Hematopoietic multipotent progenitor cell treated with erythropoietin and hydrocortisone succinate and interleukin-3 and kit ligand, for 8 days (in vitro differentiated cells): Measurements from ENCODE around the gene RAD51B.
A peak's percentile ranks its signal among the peaks of the same experiment; 100 is the strongest.
"Not testable (repeated sequence)": the region's sequence is repeated elsewhere in the genome, so short reads cannot be mapped to it uniquely, and the experiment has no call there.

ENCODE experiments used
- DNase-seq: peaks from one replicate; pipeline ENCODE4 v3.0.0-alpha.2; 2015

The RAD51B gene

GRCh38 chr14:68219407-68219806 lies 399.8 kb downstream of the RAD51B start:
- no peak for DNase-seq

GRCh38 chr14:68221046-68221445 lies 401.5 kb downstream of the RAD51B start:
- DNase-seq, result not testable (repeated sequence)

DNA sequence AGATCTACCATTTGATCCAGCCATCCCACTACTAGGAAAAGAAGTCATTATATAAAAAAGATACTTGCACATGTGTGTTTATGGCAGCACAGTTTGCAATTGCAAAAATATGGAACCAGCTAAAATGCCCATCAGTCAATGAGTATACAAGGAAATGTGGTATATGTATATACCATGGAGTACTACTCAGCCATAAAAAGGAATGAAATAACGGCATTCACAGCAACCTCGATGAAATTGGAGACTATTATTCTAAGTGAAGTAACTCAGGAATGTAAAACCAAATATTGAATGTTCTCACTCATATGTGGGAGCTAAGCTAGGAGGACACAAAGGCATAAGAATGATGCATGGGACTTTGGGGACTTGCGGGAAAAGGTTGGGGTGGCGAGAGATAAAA lies 402.6 kb downstream of the RAD51B start:
- DNase-seq, result no peak

GRCh38 chr14:68222726-68223125 lies 403.1 kb downstream of the RAD51B start:
- DNase-seq, result no peak

GRCh38 chr14:68223631-68224030 lies 404.1 kb downstream of the RAD51B start:
- no peak for DNase-seq

- no peak for DNase-seq
Observed at GRCh38 chr14:68225321-68225720, 405.7 kb downstream of the RAD51B start.

DNA sequence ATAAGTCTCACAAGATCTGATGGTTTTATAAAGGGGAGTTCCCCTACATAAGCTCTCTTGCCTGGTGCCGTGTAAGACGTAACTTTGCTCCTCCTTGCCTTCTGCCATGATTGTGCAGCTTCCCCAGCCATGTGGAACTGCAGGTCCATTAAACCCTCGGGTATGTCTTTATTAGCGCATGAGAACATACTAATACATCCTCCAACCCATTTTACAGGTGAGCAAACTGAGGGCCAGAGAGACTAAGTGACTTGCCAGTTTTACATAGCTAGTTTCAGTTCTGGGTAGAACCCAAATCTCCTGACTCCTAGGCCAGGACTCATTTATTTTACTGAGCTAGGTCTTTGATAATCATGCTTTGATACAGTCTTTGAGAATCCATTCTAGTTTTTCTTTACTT lies 406.9 kb downstream of the RAD51B start:
- DNase-seq, result no peak

- DNase-seq, result no peak
Observed at GRCh38 chr14:68228656-68229055, 409.1 kb downstream of the RAD51B start.

DNA sequence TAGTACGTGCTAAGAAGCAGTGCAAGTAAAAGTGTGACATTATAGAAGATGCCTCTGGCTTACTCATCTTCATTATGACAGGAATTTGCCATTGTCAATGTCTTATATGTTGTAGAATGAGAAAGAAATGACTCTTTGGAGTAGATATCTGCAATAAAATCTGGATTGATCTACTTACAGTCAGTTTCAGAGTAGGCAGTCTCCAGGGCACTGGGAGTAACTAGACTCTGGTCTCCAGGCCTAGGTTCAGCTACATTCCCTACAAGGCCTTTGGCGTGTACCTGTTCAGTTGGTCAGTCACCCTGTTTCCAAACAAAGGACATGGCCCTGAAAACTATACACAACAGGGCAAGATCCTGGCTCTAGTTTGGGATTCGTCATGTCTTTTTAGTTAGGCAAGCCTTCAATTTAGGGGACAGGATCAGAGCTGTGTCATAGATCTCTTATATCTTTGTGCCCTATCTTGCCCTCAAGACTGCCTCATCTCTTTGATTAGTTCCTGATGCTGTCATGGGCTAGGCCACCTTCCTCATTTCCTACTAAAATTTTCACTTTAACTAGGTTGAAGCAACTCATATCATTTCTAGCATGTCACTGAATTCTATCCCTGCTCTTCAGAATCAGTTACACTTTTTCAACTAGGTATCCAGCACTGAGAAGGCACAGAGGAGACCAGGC lies 410.0 kb downstream of the RAD51B start:
- no peak for DNase-seq

- DNase-seq, result no peak
Observed at GRCh38 chr14:68230202-68230949, 410.8 kb downstream of the RAD51B start.

DNA sequence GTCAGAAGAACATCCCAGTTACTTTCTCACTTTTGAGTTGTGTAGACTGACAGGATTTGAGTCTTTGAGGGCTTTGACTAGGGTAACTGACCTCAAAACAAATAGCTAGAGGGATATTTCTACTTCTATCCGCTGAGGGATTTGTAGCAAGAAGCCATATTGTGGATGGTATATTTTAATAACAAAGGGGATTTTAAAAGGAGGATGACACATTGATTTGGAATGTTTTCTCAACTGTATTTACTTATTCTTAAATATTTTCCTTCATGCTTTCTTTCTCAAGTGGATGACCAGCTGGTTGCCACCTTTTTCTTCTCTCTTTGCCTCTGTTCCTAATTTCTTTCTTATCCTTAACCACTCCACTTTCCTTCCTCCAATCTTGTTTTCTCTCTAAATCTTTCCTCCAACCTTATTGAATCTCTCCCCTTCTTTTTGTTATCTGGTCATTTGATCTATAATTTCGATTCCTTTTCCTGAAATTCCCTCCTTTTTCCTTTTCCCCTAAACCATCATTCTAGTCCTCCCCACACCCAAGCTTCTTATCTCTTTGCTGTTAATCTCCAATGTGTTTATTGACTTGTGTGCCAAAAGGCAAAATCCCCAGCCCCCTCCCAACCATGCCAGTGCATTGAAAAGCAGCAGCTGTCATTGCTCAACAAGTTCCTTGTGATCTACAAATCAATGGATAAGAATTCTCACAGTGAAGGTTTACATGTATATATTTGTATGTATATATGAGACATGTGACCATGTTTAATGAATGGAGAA lies 411.6 kb downstream of the RAD51B start:
- DNase-seq, result no peak

GRCh38 chr14:68231898-68232297 lies 412.3 kb downstream of the RAD51B start:
- no peak for DNase-seq

DNA sequence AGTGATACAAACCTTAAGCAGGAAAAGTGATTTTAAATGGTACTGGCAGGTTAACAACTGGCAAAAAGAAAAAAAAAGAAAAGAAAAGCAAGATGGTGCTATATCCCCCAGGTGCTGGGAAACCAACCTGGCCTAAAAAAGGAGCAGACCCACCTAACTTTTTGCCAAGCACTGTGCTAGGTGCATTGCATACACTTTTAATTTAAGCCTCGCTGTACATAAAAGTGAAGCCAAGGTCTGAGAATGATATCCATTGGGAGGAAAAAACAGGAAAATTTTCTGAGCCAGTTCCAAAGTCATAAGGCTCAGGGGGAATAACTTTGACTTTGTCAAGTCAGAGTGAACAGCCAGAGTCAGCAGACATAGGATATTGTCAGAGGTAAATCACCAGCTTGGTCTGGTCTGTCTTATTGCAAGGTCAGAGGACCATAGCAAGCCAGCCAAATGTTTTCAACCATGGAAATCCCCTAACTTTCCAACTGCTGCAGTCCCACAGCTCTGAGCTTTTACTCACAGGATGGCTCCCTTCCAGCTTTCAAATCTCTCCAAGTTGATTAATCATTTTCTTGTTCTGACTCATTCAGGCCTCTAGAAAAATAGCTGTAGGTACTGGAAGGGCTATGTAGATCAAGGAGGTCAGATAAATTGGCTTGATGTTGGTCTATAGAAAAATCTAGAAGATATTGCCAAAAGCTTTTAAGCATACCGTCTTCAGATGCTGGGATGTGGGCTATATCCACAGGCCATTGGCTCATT lies 412.9 kb downstream of the RAD51B start:
- peak; percentile 56 for DNase-seq

- DNase-seq, result no peak
Observed at GRCh38 chr14:68233101-68233784, 413.7 kb downstream of the RAD51B start.

GRCh38 chr14:68234101-68234905 lies 414.7 kb downstream of the RAD51B start:
- DNase-seq, result no peak

DNA sequence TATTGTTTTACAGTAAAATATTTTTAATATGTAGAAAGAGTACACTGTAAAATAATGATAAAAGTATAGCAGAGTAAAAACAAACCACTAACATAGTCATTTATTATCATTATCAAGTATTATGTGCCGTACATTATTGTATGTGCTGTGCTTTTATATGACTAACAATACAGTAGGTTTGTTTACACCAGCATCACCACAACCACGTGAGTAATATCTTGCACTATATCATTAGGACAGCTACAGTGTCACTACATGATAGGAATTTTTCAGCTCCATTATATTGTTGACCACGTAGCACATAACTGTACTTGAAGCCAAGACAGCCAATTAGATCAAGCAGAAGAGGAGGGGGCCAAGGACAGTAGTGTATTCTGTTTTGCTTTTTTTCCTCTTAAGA lies 415.4 kb downstream of the RAD51B start:
- no peak for DNase-seq

DNA sequence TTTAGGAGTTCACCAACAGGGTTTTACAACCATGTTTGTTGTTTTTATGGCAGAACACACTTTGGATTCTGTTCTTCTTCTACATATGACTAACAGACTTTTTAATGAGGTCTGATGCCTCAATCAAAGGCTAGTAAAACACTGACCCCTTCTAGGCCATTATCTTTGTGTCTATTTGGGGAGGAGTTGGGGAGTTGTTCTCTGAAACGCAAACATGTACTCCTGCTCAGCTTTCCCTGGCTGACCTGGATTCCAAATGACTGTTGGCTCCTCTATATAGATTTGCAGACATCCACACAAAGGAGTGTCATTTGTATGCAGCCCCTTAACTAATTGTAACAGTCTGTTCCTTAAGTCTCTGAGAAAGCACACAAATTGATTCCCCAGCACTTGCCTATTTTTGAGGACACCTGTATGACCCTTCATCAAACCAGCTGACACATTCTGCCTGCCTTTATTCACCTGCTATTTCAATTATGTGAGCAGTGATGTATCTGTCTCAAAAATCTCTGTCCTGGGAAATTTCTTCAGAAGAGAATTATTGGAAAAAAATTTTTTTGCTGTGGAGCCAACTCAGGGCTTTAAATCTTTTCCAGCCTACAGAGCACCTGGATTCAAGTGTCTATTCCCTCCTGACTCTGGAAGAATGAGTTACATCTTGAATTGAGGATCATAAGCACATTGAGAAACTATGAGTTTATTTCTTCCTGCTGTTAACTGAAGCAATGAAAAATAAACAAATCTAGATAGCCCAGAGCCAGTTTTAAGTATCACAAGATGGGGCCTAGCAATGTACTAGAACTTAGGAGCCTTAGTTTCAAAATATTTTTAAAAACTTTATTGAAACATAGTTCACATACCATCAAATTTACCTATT lies 417.2 kb downstream of the RAD51B start:
- no peak for DNase-seq

- DNase-seq, result no peak
Observed at GRCh38 chr14:68238551-68238950, 419.0 kb downstream of the RAD51B start.

DNA sequence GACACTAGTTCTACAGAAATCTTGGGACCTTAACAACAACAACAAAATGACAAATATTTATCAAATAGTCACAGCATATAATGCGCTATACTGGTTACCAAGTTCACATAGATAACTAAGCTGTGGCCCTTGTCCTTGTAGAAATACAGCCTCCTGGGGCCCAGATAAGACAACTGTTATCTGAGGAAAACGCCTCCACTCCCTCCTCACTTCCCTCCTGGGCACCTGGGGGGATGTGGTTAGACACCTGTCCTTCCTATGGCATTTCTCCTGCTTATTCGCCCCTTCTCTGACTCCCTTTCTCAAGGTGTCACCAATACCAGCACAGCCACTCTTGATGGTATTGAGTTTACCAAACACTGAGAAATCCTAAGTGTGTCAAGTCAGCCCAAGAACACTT lies 419.4 kb downstream of the RAD51B start:
- peak; percentile 65 for DNase-seq

DNA sequence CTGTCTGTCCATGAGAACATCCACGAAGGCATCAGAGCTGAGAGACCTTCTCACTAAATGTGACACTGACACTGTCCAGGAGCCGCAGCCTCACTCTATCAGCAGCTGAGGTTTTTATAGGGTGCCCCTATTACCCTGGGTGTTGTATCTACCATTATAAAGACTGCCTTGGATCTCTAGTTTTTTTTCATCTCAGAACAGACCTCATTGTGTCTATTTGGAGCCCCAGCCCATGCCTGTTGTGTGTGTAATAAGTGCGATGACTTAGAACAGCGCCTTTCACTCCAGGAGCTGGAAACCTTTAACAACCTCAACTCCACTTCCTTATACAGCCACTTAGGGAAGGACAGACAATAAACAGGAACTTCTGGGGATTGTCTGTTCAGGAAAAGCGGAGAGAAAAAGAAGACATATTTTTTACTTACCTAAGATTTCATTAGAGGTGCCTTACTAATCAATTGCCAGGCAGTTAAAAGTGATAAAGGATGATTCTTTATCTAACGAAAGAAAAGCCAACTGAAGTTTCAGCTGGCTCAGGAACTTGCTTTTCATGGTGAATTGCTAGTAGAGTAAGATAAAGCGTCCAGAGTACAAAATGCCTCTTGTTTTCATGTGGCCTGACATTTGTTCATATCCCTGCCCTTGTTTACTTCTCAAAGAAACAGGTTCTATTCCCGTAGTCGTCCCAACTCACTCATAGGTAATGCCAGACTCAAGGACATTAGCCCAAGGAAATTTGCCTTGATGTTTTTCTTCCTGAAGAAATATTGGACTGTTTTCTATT lies 420.6 kb downstream of the RAD51B start:
- no peak for DNase-seq
